GM18909 (cell line): ENCODE data around the gene PRR15.
"Not testable (repeated sequence)": the region's sequence is repeated elsewhere in the genome, so short reads cannot be mapped to it uniquely, and the experiment has no call there.

Experiments used
- ATAC-seq: cut with Tn5 transposase; IDR thresholded peaks from one replicate; pipeline ENCODE4 v1.9.1; 2021; ENCODE audit warnings: mild to moderate bottlenecking; ENCODE audit not compliant: unreplicated experiment, poor library complexity

PRR15 gene, protein sequence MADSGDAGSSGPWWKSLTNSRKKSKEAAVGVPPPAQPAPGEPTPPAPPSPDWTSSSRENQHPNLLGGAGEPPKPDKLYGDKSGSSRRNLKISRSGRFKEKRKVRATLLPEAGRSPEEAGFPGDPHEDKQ

DNA sequence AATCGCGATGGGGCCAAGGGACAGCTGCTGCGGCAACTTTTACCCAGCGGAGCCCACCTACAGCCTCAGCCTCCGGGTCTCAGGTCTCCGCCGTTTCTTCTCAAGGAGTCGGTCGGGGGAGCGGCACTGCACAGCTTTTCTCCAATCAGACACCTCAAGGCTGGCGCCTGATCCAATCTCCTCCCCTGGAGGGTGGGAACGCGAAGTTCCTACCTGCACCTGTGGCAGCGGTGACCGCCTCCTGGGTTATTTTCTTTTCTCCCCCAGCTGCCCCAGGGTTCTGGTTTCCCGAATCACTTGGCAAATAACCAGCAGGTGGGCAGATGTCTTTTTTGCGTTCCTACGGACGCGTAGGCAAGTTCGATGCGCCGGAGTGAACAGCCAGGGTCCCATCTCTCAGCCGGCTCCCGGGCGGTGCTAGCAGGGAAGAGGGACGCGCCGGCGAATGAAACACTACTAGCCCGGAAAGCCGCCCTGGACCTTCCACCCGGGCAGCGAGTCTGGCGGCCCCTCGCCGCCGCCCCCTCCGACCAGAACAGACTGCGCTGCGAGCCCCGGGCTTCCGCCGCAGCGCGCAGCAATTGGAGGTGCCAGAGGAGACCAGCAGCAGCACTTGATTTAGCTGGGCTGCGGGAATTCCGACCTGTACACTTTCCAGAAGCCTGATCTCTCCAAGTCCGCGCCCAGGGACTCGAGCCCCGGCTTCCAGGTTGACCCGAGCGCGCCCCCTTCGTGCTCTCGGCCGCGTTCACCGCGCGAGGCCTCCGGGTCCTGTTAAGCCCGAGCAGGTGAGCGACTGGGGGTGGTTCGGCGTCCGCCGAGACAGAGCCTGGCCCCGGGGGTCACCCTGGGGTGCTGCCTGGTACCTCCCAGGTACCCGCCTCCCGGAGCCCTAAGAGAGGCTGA lies at the start of gene PRR15:
Gene PRR15, plus strand, starts transcription at position 246 of the 906 bp plus-strand sequence. CDS start 2,495 bp downstream, outside the sequence.
- ATAC-seq = no peak

GRCh38 chr7:29516491-29516890 lies 47.1 kb upstream of the PRR15 start:
- ATAC-seq = no peak

- no peak for ATAC-seq
Measured at GRCh38 chr7:29518616-29519015, 45.0 kb upstream of the PRR15 start.

DNA sequence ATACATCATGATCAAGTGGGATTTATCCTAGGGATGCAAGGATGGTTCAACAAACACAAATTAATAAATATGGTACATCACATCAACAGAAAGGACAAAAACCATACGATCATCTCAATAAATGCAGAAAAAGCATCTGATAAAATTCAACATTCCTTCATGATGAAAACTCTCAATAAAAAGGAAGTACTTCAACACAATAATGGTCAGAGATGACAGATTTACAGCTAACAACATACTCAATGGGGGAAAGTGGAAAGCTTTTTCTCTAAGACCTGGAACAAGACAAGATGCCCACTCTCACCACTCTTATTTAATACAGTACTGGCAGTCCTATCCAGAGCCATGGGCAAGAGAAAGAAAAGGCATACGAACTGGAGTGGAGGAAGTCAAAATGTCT lies 39.9 kb upstream of the PRR15 start:
- no peak for ATAC-seq

DNA sequence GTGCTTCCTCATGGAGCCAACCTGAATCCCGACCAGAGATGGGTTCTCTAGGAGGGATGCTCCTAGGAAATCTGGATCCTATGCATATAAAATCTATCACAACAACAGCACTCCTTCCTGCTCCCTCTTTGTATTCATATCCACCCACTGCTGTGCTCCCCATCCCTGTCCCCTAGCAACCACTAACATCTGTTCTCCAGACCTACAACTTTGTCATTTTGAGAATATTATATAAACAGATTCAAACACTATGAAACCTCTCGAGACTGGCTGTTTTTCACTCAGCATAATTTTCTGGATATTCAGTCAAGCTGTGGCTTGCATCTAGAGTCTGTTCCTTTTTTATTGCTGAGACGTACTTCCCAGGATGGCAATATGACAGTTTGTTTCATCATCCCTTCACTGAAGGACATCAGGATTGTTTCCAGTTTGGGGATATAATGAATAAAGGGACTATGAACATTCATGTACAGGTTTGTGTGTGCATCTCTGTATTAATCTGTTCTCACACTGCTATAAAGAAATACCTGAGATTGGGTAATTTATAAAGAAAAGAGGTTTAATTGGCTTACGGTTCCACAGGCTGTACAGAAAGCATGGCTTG lies 36.0 kb upstream of the PRR15 start:
- ATAC-seq = no peak

DNA sequence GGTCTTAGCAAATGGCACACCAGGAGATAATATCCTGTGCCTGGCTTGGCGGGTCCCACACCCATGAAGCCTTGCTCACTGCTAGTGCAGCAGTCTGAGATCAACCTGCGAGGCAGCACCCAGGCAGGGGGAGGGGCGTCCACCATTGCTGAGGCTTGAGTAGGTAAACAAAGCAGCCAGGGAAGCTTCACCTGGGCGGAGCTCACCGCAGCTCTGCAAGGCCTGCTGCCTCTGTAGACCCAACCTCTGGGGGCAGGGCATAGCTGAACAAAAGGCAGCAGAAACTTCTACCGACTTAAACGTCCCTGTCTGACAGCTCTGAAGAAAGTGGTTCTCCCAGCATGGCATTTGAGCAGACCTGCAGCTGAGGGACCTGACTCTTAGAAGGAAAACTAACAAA lies 35.1 kb upstream of the PRR15 start:
- not testable (repeated sequence) for ATAC-seq

GRCh38 chr7:29538389-29538788 lies 25.2 kb upstream of the PRR15 start:
- no peak for ATAC-seq

- ATAC-seq = no peak
Measured at GRCh38 chr7:29539471-29539870, 24.2 kb upstream of the PRR15 start.

GRCh38 chr7:29547421-29547820 lies 16.2 kb upstream of the PRR15 start:
- ATAC-seq = no peak

GRCh38 chr7:29548823-29549222 lies 14.8 kb upstream of the PRR15 start:
- ATAC-seq = no peak

GRCh38 chr7:29552392-29552791 lies 11.2 kb upstream of the PRR15 start:
- no peak for ATAC-seq

DNA sequence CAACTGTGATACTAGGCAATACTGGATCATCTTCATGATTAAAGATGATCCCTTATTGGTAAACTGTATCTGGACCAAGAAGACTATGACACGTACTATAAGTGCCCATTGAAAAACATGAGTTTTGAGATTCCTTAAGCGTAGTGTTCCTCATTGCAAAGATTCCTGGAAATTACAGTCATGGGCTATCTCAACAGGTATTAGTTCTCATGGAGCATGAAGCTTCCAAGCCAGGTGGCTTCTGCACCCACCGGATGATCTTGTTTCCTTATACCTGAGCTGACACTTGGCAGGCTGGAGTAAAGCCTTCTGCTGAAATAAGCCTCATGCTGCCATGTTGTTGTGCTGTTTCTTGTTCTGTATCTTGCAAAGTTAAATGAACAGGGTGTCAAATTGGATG lies 8.6 kb upstream of the PRR15 start:
- ATAC-seq = no peak

DNA sequence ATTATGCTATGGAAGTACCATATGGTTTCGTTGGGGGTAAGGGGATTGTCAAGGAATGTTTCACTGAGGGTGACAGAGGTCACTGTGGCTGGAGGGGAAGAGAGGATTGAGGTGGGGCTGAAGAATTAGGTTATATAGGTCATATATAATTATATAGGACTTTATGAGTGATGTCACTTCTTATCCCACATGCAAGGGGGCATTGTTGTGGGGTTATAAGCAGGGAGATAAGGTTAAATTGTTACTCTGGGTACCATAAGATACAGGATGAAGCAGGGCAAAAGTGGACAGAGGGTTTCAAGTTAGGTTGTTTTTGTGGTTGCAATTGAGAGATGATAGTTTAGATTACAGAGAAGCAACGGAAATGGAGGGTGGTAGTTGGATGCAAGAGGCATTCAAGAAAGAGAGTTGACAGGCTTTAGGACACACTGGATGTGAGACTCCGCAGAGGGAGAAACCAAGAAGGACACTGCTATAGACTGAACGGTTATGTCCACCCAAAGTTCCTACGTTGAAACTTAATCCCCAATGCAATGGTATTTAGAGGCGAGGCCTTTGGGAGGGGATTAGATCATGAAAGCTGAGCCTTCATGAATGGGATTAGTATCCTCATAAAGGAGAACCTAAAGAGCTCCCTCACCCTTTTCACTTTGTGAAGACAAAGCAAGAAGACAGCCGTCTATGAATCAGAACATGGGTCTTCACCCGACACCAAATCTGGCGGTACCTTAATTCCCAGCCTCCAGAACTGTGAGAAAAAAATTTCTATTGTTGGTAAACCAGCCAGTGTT lies 7.0 kb upstream of the PRR15 start:
- ATAC-seq = no peak

DNA sequence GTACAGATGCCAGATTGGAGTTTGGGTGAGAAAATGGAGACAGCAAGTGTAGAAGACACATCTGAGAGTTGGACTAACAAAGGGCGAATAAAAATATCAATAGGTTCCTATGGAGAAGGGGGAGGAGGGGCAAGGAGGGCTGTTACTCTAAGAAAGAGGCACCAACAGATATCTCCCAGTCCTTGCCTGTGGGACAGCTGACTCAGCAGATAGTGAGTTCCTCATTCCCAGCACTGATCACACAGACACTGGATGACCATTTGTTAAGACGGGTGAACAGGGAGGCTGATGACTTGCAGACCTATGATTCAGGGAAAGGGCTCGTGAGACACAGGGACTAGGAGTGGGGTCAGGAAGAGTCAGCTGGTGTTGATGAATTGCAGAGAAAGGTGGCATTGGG lies 5.7 kb upstream of the PRR15 start:
- ATAC-seq = no peak

- no peak for ATAC-seq
Measured at GRCh38 chr7:29561271-29561670, 2.4 kb upstream of the PRR15 start.

DNA sequence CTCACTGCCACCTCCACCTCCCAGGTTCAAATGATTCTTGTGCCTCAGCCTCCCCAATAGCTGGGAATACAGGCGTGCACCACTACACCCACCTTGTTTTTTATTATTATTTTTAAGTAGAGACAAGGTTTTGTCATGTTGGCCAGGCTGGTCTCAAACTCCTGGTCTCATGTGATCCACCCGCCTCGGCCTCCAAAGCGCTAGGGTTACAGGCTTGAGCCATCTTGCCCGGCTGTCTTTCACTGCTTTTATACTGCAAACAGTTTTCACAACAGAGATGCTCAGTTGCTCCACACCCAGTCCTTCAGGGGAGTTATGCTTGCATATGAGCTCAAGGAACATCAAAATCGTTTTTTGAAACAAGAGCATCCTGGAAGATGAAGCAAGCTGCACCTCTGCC lies 1.3 kb upstream of the PRR15 start:
- no peak for ATAC-seq

GRCh38 chr7:29564496-29565223 lies 1.0 kb downstream of the PRR15 start:
- ATAC-seq = no peak

GRCh38 chr7:29565224-29565630 lies 1.6 kb downstream of the PRR15 start:
- ATAC-seq = no peak

DNA sequence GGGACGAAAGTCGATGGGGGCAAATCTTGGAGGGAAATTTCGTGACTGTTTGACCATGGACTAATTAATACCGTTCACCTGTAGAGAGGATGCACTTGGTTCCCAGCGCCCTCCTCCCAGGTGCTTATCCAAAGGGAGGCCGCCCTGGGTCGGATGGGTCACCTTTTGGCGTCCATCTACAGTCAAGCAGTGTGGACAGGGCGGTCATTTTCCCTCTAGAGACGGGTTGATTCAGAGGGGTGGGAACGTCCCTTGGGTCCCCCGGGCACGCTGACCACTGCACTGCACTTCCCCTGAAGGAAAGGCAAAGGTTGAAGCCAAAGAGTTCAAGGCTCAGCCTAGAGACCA lies 2.0 kb downstream of the PRR15 start:
- no peak for ATAC-seq
